GM23248 (cell line): ENCODE data around the gene LRRC2. TPM values are rescaled to one million over a fixed set of nuclear protein-coding genes. Genes with fewer than 3 reads are reported as not detected.

Experiments
- DNase-seq: peaks from one replicate; pipeline ENCODE4 v3.0.0-alpha.2; 2015
- H2AFZ ChIP-seq: fragments of 200-600 bp; sonication (generic); 2 replicates; pipeline ENCODE4 v1.6.1; 2016; ENCODE audit warnings: antibody characterized with exemption
- H3F3A ChIP-seq: fragments of 200-600 bp; sonication (generic); 2 replicates; pipeline ENCODE4 v1.6.1; 2016; ENCODE audit warnings: mild to moderate bottlenecking, antibody characterized with exemption, mixed run types; ENCODE audit not compliant: insufficient read depth
- H3K27ac ChIP-seq: fragments of 200-600 bp; sonication (generic); 2 replicates; pipeline ENCODE4 v1.5.1; 2016; ENCODE audit warnings: mild to moderate bottlenecking
- H3K27me3 ChIP-seq: fragments of 200-600 bp; sonication (generic); replicated peaks from 2 replicates; pipeline ENCODE4 v1.6.1; 2016; ENCODE audit warnings: mild to moderate bottlenecking; ENCODE audit not compliant: insufficient read depth
- H3K36me3 ChIP-seq: fragments of 200-600 bp; sonication (generic); 2 replicates; pipeline ENCODE4 v1.6.1; 2016; ENCODE audit warnings: low read depth, mild to moderate bottlenecking
- H3K4me1 ChIP-seq: fragments of 200-600 bp; sonication (generic); 2 replicates; pipeline ENCODE4 v1.6.1; 2016; ENCODE audit warnings: mild to moderate bottlenecking; ENCODE audit not compliant: insufficient read depth
- H3K4me2 ChIP-seq: fragments of 200-600 bp; sonication (generic); one replicate; pipeline ENCODE4 v1.6.1; 2016; ENCODE audit warnings: mild to moderate bottlenecking; ENCODE audit not compliant: unreplicated experiment
- H3K4me3 ChIP-seq: fragments of 200-600 bp; sonication (generic); 2 replicates; pipeline ENCODE4 v1.5.1; 2016; ENCODE audit warnings: mild to moderate bottlenecking
- H3K79me2 ChIP-seq: fragments of 200-600 bp; sonication (generic); 2 replicates; pipeline ENCODE4 v1.6.1; 2016; ENCODE audit warnings: mild to moderate bottlenecking; ENCODE audit not compliant: insufficient read depth
- H3K9ac ChIP-seq: fragments of 200-600 bp; sonication (generic); 2 replicates; pipeline ENCODE4 v1.6.1; 2016; ENCODE audit warnings: mild to moderate bottlenecking
- H3K9me2 ChIP-seq: fragments of 200-600 bp; sonication (generic); 2 replicates; pipeline ENCODE4 v1.6.1; 2016; ENCODE audit warnings: mixed run types, mild to moderate bottlenecking, moderate library complexity; ENCODE audit not compliant: insufficient read depth
- H3K9me3 ChIP-seq: fragments of 200-600 bp; sonication (generic); one replicate; pipeline ENCODE4 v1.6.1; 2017; ENCODE audit warnings: low read depth
- H4K20me1 ChIP-seq: fragments of 200-600 bp; sonication (generic); 2 replicates; pipeline ENCODE4 v1.6.0; 2016; ENCODE audit not compliant: insufficient read depth
- EZH2 ChIP-seq: fragments of 200-600 bp; sonication (generic); IDR thresholded peaks from 2 replicates; pipeline ENCODE4 v1.6.1; 2018; ENCODE audit warnings: antibody characterized with exemption, mild to moderate bottlenecking; ENCODE audit not compliant: insufficient read depth, poor library complexity, severe bottlenecking
- EZH2phosphoT487 ChIP-seq: fragments of 200-600 bp; sonication (generic); IDR thresholded peaks from 2 replicates; pipeline ENCODE4 v1.6.1; 2018; ENCODE audit warnings: antibody characterized with exemption, moderate library complexity, mild to moderate bottlenecking, low read depth; ENCODE audit not compliant: insufficient read depth
- WGBS, 2 experiments: methylation state at CpG; one replicate each; pipeline ENCODE4 v1.1.6; 2015 to 2017; ENCODE audit warnings: low lambda C conversion rate in 2 of 2, low coverage in 1 of 2; ENCODE audit errors: missing lambda C conversion rate in 2 of 2; 5-methylcytosine and 5-hydroxymethylcytosine counted together
- in situ Hi-C: fragments of 300-500 bp; cut with MboI; formaldehyde crosslinking; loops from 2 replicates; pipeline ENCODE4 v1.15.0; 2020
- polyA plus RNA-seq: library from polyadenylated mRNA; unstranded; fragments of >200 nt; fragmentation: Nextera tagmentation; extraction: Ambion mirVana; gene quantifications from 2 replicates; pipeline ENCODE4 v1.2.1, GENCODE V29; 2016
- total RNA-seq: library from RNA; depleted of rRNA; stranded (reverse); fragments of >200 nt; shearing (Covaris generic); gene quantifications from 2 replicates; pipeline ENCODE4 v1.2.3, GENCODE V29; 2014

Gene LRRC2
- total and polyA plus RNA-seq, 2 experiments from 2014 or later = 10.8 to 16.7 TPM

DNA sequence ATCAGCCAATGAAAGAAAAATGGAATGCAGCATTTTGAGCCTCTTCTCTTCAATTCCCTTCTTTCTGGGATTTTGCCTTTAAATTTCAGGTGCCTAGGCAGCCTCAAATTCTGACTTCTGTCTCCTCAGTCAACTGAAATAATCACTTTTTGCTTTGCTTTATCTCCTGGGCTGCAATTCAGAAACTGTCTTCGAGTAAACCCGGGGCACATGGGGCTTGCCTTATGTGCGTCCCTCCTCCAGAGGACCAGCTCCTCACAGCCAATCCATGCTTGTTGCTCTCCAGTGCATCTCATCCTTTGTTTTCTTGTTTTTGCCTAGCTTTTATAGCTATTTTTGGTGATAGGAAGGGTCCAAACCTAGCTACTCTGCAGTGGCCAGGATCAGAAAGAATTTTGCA lies 59.6 kb downstream of the LRRC2 start:
- no peaks in the 10 kb centered on the region for H3K79me2 ChIP-seq
- no peaks in the 10 kb centered on the region for H3K9me3 ChIP-seq
- H3F3A ChIP-seq = no peaks in the 10 kb centered on the region
- DNase-seq = no peak
- H3K4me2 ChIP-seq = no peak overlapping the region
- H3K27ac ChIP-seq = no peak overlapping the region
- no peaks in the 10 kb centered on the region; the same call in 1 of the 2 replicates for H3K4me1 ChIP-seq
- no peaks in the 10 kb centered on the region for H3K9me2 ChIP-seq
- no peak overlapping the region for H3K9ac ChIP-seq
- WGBS, 2 experiments = 63 to 72% methylated on average over 3 of the region's 3 CpGs
- H3K36me3 ChIP-seq = no peaks in the 10 kb centered on the region
- no peaks in the 10 kb centered on the region for H4K20me1 ChIP-seq
- H3K27me3 ChIP-seq = no peaks in the 10 kb centered on the region
- TF ChIP-seq EZH2phosphoT487 (no peak), EZH2 (no peak)
- H2AFZ ChIP-seq = no peak overlapping the region
- H3K4me3 ChIP-seq = no peak overlapping the region
- in situ Hi-C loops = no loop called here

DNA sequence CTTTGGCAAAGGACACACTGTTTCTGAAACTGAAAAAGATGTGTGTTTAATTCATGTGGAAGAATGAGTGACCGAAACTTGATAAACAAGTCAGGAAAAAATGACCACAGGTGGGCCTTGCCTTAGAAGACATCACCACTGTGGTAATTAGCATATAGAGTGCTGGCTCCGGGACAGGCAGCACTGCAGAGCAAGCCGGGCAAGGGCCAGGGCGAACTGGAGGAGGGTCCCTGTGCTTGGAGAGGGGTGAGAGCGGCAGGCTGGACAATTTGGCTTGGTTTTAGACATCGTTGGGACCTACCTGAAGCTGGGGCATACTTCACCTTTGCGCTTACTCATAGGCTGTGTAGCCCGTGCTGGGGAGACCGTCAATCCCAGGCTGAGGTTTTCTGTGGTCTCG lies 60.1 kb downstream of the LRRC2 start:
- H3F3A ChIP-seq = 0 out of 2 replicates have a peak, but pooled peaks cover 3% of the 10 kb centered on the region
- H3K27me3 ChIP-seq = no peaks in the 10 kb centered on the region
- no peak overlapping the region for H3K4me2 ChIP-seq
- H4K20me1 ChIP-seq = no peaks in the 10 kb centered on the region
- TF ChIP-seq EZH2 (no peak), EZH2phosphoT487 (no peak)
- 92 to 95% methylated on average over 10 of the region's 10 CpGs for WGBS, 2 experiments
- in situ Hi-C loops = no loop called here
- H3K9ac ChIP-seq = no peak overlapping the region
- no peak overlapping the region for H2AFZ ChIP-seq
- H3K9me3 ChIP-seq = no peaks in the 10 kb centered on the region
- DNase-seq = no peak
- H3K9me2 ChIP-seq = no peaks in the 10 kb centered on the region
- H3K4me1 ChIP-seq = peaks cover 5% of the 10 kb centered on the region
- H3K4me3 ChIP-seq = no peak overlapping the region
- no peak overlapping the region for H3K27ac ChIP-seq
- no peaks in the 10 kb centered on the region for H3K36me3 ChIP-seq
- no peaks in the 10 kb centered on the region for H3K79me2 ChIP-seq

DNA sequence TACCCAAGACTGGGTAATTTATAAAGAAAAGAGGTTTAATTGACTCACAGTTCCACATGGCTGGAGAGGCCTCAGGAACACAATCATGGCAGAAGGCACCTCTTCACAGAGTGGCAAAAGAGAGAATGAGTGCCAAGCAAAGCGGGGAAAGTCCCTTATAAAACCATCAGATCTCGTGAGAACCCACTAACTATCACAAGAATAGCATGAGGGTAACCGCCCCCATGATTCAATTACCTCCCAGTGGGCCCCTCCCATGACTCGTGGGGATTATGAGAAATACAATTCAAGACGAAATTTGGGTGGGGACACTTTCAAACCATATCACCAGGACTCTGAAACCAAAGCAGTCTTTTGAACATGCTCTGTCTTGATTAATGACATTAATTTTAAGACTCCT lies 61.3 kb downstream of the LRRC2 start:
- in situ Hi-C loops = no loop called here
- no peak for DNase-seq
- H3K79me2 ChIP-seq = no peaks in the 10 kb centered on the region

DNA sequence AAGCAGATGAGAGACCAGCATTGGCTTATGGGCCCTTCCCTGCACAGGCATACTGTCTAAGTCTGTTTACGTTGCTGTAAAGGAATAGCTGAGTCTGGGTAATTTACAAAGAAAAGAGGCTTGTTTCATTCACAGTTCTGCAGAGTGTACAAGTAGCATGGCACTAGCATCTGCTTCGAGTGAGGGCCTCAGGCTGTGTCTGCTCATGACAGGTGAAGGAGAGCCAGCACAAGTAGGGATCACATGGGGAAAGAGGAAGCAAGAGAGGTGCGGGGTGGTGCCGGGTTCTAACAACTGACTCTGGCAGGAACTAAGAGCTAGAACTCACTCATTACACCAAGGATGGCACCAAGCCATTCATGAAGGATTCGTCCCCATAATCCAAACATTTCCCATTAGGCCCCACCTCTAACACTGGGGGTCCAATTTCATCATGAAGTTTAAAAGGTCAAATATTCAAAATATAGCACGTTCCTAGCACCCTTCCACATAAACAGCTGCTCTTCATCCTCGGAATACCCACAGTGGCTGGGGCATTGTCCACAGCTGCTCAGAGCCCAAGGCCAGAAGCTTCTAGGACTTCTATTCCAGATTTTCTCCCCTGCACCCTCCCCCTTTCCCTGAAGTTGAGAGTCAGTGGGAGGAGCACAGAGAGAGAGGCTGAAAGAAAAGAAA lies 62.8 kb downstream of the LRRC2 start:
- Histone ChIP-seq H3K4me3 (no peak overlapping the region), H3K9me2 (no peaks in the 10 kb centered on the region), H3F3A (0 out of 2 replicates have a peak, but pooled peaks cover 5% of the 10 kb centered on the region), H2AFZ (no peak overlapping the region), H3K9ac (no peak overlapping the region), H3K9me3 (no peaks in the 10 kb centered on the region), H3K27me3 (no peaks in the 10 kb centered on the region), H4K20me1 (no peaks in the 10 kb centered on the region), H3K4me1 (peaks cover 14% of the 10 kb centered on the region), H3K79me2 (no peaks in the 10 kb centered on the region), H3K27ac (no peak overlapping the region), H3K36me3 (no peaks in the 10 kb centered on the region), H3K4me2 (no peak overlapping the region)
- 70 to 74% methylated on average over 7 of the region's 7 CpGs for WGBS, 2 experiments
- in situ Hi-C loops = no loop called here
- no peak for DNase-seq
- no peak for TF ChIP-seq EZH2phosphoT487
- no peak for TF ChIP-seq EZH2

More for the DNA sequence above, 61.3 kb downstream of the LRRC2 start:
- no peak overlapping the region for H3K4me2 ChIP-seq
- H3F3A ChIP-seq = 0 out of 2 replicates have a peak, but pooled peaks cover 5% of the 10 kb centered on the region
- H3K27me3 ChIP-seq = no peaks in the 10 kb centered on the region
- H2AFZ ChIP-seq = no peak overlapping the region
- H4K20me1 ChIP-seq = no peaks in the 10 kb centered on the region
- no peak overlapping the region for H3K4me3 ChIP-seq
- 53 to 63% methylated on average over 5 of the region's 5 CpGs for WGBS, 2 experiments
- no peak for TF ChIP-seq EZH2phosphoT487
- H3K9me2 ChIP-seq = no peaks in the 10 kb centered on the region
- no peak overlapping the region for H3K9ac ChIP-seq
- H3K27ac ChIP-seq = no peak overlapping the region
- H3K36me3 ChIP-seq = no peaks in the 10 kb centered on the region
- peaks cover 14% of the 10 kb centered on the region for H3K4me1 ChIP-seq
- H3K9me3 ChIP-seq = no peaks in the 10 kb centered on the region
